Transverse colon (tissue), 4 donors: ENCODE data around the gene CCND1. TPM values are rescaled to one million over a fixed set of nuclear protein-coding genes. Genes with fewer than 3 reads are reported as not detected.
A peak's percentile ranks its signal among the peaks of the same experiment; 100 is the strongest.

ENCODE experiments used
- DNase-seq: peaks from one replicate; pipeline ENCODE4 v3.0.0-alpha.2; 2019
- H3K27ac ChIP-seq, 4 donors: fragments of 200-600 bp; sonication (generic); 2 replicates each; pipeline ENCODE4 v1.5.1; 2016 to 2018; ENCODE audit warnings: inconsistent platforms in 4 of 4
- H3K27me3 ChIP-seq: fragments of 200-600 bp; sonication (generic); 2 replicates; pipeline ENCODE4 v1.5.1; 2017; ENCODE audit warnings: inconsistent platforms
- H3K36me3 ChIP-seq, 4 donors: fragments of 200-600 bp; sonication (generic); 2 replicates each; pipeline ENCODE4 v1.5.1; 2017 to 2019; ENCODE audit warnings: inconsistent platforms in 4 of 4
- H3K4me1 ChIP-seq, 4 donors: fragments of 200-600 bp; sonication (generic); 2 replicates each; pipeline ENCODE4 v1.5.1; 2017 to 2020; ENCODE audit warnings: inconsistent platforms in 4 of 4
- H3K4me3 ChIP-seq, 4 donors: fragments of 200-600 bp; sonication (generic); 1 replicate in 1 of 4; 2 replicates in 3 of 4; pipeline versions ENCODE4 v1.5.1 to v1.6.1; 2017 to 2019; ENCODE audit warnings: inconsistent platforms in 4 of 4
- H3K9me3 ChIP-seq, 2 donors: fragments of 200-600 bp; sonication (generic); 2 replicates each; pipeline ENCODE4 v1.5.1; 2017 to 2019; ENCODE audit warnings: inconsistent platforms in 2 of 2
- CTCF ChIP-seq, 5 experiments: fragments of 200-600 bp in 3 of 5; fragments of 450-650 bp in 2 of 5; sonication (generic) in 3 of 5; IDR thresholded peaks; 1 replicate in 2 of 5; 2 replicates in 3 of 5; pipeline ENCODE4 v1.5.1; 2016 to 2017; ENCODE audit warnings: antibody characterized with exemption in 5 of 5, inconsistent platforms in 3 of 5, mild to moderate bottlenecking in 2 of 5, moderate library complexity in 1 of 5
- EP300 ChIP-seq: sonication (generic); formaldehyde crosslinking; IDR thresholded peaks from one replicate; pipeline ENCODE4 v1.6.1; 2017; ENCODE audit warnings: antibody characterized with exemption, low read depth
- POLR2A ChIP-seq: fragments of 450-650 bp; IDR thresholded peaks from one replicate; pipeline ENCODE4 v1.6.1; 2016; ENCODE audit warnings: antibody characterized with exemption, mild to moderate bottlenecking, moderate library complexity
- POLR2AphosphoS5 ChIP-seq, 3 donors: sonication (generic); formaldehyde crosslinking; IDR thresholded peaks; one replicate each; pipeline ENCODE4 v1.6.1; 2016; ENCODE audit warnings: antibody characterized with exemption in 3 of 3
- WGBS, 2 donors: methylation state at CpG; one replicate each; pipeline ENCODE4 v1.1.5; 2018; ENCODE audit warnings: low coverage in 1 of 2; 5-methylcytosine and 5-hydroxymethylcytosine counted together
- in situ Hi-C, 4 donors: fragments of 200-750 bp; cut with MboI; loops; one replicate each; pipeline versions ENCODE4 v1.15.0 to v1.15.1; 2017; ENCODE audit warnings: low sequenced_read_pairs in 3 of 4, low pct_ligation_motif_present in 1 of 4, low pct_unique_long_range_greater_than_20kb in 1 of 4
- intact Hi-C: fragments of 100-400 bp; cut with DNase I; formaldehyde crosslinking; loops from one replicate; pipeline ENCODE4 v1.15.1; 2023; ENCODE audit warnings: low total_unique reads
- total RNA-seq, 4 donors: library from RNA; depleted of rRNA; stranded (reverse); fragments of >200 nt; gene quantifications; one replicate each; pipeline ENCODE4 v1.1.0, GENCODE V29; 2016

CCND1 gene
- total RNA-seq, result 10 to 100 TPM; 26.4 to 78.0 (median 45.0) TPM

GRCh38 chr11:69640995-69641581, at the start of gene CCND1:
Gene CCND1 (plus strand): TSS chr11:69641156. CDS start chr11:69641314, 158 bp downstream.
- intact Hi-C loops, result no loop called here
- no peaks in the 10 kb centered on the region for H3K9me3 ChIP-seq
- no peaks in the 10 kb centered on the region for H3K36me3 ChIP-seq
- H3K4me1 ChIP-seq, result peaks cover 36 to 79% (median 72%) of the 10 kb centered on the region in 4 donors
- WGBS, 2 donors, result 0% methylated on average over 1 to 14 of the region's 49 CpGs
- in situ Hi-C loops, result loop anchor here in 2 of 4 donors (5.0 to 25.0 kb wide), 3 partner anchors 204 to 536 kb away; partner anchors contain the start of gene MYEOV (in 1 of the 2)
- peaks cover 58% of the 10 kb centered on the region for H3K27me3 ChIP-seq
- H3K4me3 ChIP-seq, result peak within 1 kb of the TSS; percentile 71 to 93 (median 78)
- TF ChIP-seq POLR2A (peak; percentile 88), EP300 (no peak), POLR2AphosphoS5 (IDR thresholded peaks at IDR 0.05) (peak; percentile 90 to 92 (median 91)), CTCF (IDR thresholded peaks at IDR 0.05) (peak in 2 of 5 experiments; percentile 2 to 28)
- DNase-seq, result peak; percentile 85
- H3K27ac ChIP-seq, result peak within 1 kb of the TSS; percentile 82 to 89 (median 86)

- Histone ChIP-seq H3K4me3 (no peak overlapping the region), H3K36me3 (no peaks in the 10 kb centered on the region), H3K9me3 (no peaks in the 10 kb centered on the region), H3K27ac (no peak overlapping the region), H3K4me1 (no peaks in the 10 kb centered on the region), H3K27me3 (no peaks in the 10 kb centered on the region)
- intact Hi-C loops, result no loop called here
- TF ChIP-seq POLR2A (no peak), CTCF (IDR thresholded peaks at IDR 0.05) (no peak), EP300 (no peak), POLR2AphosphoS5 (IDR thresholded peaks at IDR 0.05) (no peak)
- no peak for DNase-seq
- WGBS, 2 donors, result 85 to 93% methylated on average over 2 to 29 of the region's 31 CpGs
- in situ Hi-C loops, result no loop called here
Observed at GRCh38 chr11:69592986-69593650, 47.8 kb upstream of the CCND1 start.

GRCh38 chr11:69593851-69594250, 47.1 kb upstream of the CCND1 start:
- H3K27me3 ChIP-seq, result no peaks in the 10 kb centered on the region
- no peaks in the 10 kb centered on the region for H3K9me3 ChIP-seq
- TF ChIP-seq POLR2A (no peak), POLR2AphosphoS5 (IDR thresholded peaks at IDR 0.05) (no peak), CTCF (IDR thresholded peaks at IDR 0.05) (no peak), EP300 (no peak)
- no peaks in the 10 kb centered on the region for H3K4me1 ChIP-seq
- no peak for DNase-seq
- H3K27ac ChIP-seq, result no peak overlapping the region
- H3K4me3 ChIP-seq, result no peak overlapping the region
- in situ Hi-C loops (no loop called here), intact Hi-C loops (no loop called here)
- no peaks in the 10 kb centered on the region for H3K36me3 ChIP-seq
- WGBS, 2 donors, result 84% methylated on average over 6 of the region's 6 CpGs; no CpG with 5 or more reads in 1 of the 2 donors

GRCh38 chr11:69594481-69594880, 46.5 kb upstream of the CCND1 start:
- intact Hi-C loops, result no loop called here
- WGBS, 2 donors, result 89% methylated on average over 11 of the region's 11 CpGs; no CpG with 5 or more reads in 1 of the 2 donors
- Histone ChIP-seq H3K27ac (no peak overlapping the region), H3K4me3 (no peak overlapping the region), H3K27me3 (no peaks in the 10 kb centered on the region), H3K9me3 (no peaks in the 10 kb centered on the region), H3K4me1 (no peaks in the 10 kb centered on the region), H3K36me3 (no peaks in the 10 kb centered on the region)
- no peak for DNase-seq
- TF ChIP-seq POLR2AphosphoS5 (IDR thresholded peaks at IDR 0.05) (no peak), CTCF (IDR thresholded peaks at IDR 0.05) (no peak), POLR2A (no peak), EP300 (no peak)
- in situ Hi-C loops, result no loop called here
